Testis (tissue), 2 donors: Measurements from ENCODE around the gene PRADC1.

Experiments used
- CTCF ChIP-seq, 3 experiments: fragments of 450-650 bp in 2 of 3; fragments of 200-600 bp in 1 of 3; sonication (generic) in 1 of 3; IDR thresholded peaks; one replicate each; pipeline ENCODE4 v1.5.1; 2016 to 2019; ENCODE audit warnings: antibody characterized with exemption in 3 of 3, mild to moderate bottlenecking in 2 of 3, moderate library complexity in 1 of 3
- POLR2A ChIP-seq: fragments of 450-650 bp; IDR thresholded peaks from one replicate; pipeline ENCODE4 v1.6.1; 2017; ENCODE audit warnings: antibody characterized with exemption, mild to moderate bottlenecking, moderate library complexity

- no peak for TF ChIP-seq CTCF (IDR thresholded peaks at IDR 0.05)
- TF ChIP-seq POLR2A, result no peak
These were observed 29.1 kb upstream of the PRADC1 start for GRCh38 chr2:73262108-73262651.
